GM06990 (cell line): ENCODE measurements around the gene GALC.
A peak's percentile ranks its signal among the peaks of the same experiment; 100 is the strongest.

Experiments used
- DNase-seq: peaks from one replicate; pipeline ENCODE4 v3.0.0-alpha.2; 2011; ENCODE audit not compliant: insufficient read length; ENCODE audit errors: extremely low read depth
- H3K27me3 ChIP-seq: replicated peaks from 2 replicates; pipeline ENCODE4 v1.6.0; 2011; ENCODE audit warnings: low read length; ENCODE audit not compliant: control insufficient read depth, insufficient read depth
- H3K36me3 ChIP-seq: 2 replicates; pipeline ENCODE4 v1.5.1; 2011; ENCODE audit warnings: low read length; ENCODE audit not compliant: control insufficient read depth, insufficient read depth
- H3K4me3 ChIP-seq: replicated peaks from 2 replicates; pipeline ENCODE4 v1.5.1; 2011; ENCODE audit warnings: low read depth, mild to moderate bottlenecking, control low read depth, low read length
- TF ChIP-seq, protein P1 (sequence below): IDR thresholded peaks from 2 replicates; pipeline ENCODE4 v1.5.1; 2011; ENCODE audit warnings: low read length, control low read depth, mild to moderate bottlenecking, inconsistent platforms; ENCODE audit not compliant: insufficient read depth, poor library complexity, severe bottlenecking

GALC gene

DNA sequence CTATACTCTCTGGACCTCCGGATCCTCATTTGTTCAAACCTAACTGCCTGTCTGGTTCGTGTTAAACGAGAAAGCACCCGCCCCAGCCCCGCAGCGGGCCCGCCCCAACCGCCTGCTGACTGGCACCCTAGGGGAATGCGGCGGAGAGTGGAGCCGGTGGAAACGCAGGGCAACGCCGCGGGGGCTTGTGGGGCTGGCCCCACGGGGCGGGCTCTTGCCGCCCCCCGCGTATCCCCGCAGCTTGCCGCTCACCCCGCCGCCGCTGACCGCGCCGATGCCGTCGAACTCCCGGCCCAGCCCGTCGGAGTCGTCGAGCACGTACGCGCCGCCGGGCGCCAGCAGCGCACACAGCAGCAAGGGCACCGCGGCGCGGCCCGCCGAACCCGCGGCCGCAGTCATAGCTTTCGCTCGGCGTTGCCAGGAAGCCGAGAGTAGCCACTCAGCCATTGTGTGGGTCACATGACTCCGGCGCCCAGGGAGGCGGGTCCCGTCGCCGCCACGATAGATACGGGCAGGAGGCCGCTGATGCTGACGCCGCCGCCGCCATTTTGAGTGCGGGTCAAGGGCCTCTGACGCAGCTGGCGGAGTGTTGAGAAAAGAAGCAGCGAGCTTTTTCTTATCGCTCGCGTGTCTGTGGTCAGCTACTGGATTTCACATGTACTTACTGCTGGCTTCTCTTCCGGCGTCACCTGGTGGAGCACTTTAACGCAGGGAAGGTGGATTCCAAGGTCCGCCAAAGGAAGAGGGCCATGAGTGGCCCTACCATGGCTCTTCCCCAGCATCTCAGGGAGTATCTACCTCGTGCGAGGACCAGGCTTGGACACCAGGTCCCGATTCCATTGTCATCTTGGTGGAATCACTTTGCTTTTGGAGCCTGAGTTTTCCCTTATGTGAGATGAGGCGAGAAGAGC, at the start of gene GALC:
Gene GALC, minus strand, starts transcription at position 465 of the 911 bp plus-strand sequence. Its CDS starts 18 bp downstream, at position 447.
- DNase-seq = peak; percentile 95
- H3K27me3 ChIP-seq = no peaks in the 10 kb centered on the region
- H3K4me3 ChIP-seq = peak within 1 kb of the TSS; percentile 73
- TF ChIP-seq, protein P1, sequence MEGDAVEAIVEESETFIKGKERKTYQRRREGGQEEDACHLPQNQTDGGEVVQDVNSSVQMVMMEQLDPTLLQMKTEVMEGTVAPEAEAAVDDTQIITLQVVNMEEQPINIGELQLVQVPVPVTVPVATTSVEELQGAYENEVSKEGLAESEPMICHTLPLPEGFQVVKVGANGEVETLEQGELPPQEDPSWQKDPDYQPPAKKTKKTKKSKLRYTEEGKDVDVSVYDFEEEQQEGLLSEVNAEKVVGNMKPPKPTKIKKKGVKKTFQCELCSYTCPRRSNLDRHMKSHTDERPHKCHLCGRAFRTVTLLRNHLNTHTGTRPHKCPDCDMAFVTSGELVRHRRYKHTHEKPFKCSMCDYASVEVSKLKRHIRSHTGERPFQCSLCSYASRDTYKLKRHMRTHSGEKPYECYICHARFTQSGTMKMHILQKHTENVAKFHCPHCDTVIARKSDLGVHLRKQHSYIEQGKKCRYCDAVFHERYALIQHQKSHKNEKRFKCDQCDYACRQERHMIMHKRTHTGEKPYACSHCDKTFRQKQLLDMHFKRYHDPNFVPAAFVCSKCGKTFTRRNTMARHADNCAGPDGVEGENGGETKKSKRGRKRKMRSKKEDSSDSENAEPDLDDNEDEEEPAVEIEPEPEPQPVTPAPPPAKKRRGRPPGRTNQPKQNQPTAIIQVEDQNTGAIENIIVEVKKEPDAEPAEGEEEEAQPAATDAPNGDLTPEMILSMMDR = peak; percentile 10
- H3K36me3 ChIP-seq = no peaks in the 10 kb centered on the region

DNA sequence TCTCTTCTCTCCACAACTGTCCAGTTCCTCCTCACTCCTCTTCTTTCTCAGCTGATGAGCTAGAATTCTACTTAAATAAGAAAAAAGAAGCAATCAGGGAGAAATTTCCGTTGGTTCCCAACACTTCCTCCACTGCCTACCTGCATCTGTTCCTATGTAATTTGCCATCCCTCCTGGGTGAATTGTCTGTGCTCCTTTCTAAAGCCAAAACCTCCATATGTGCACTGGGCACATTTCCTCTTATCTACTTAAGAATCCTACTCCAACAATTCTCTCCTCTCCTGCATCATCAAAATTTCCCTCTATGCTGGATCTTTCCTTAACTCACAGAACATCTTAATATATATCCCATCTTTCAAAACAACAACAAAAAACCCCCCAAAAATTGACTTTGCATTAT, 47.2 kb upstream of the GALC start:
- no peak overlapping the region for H3K4me3 ChIP-seq
- TF ChIP-seq, protein P1 = no peak
- no peaks in the 10 kb centered on the region for H3K36me3 ChIP-seq
- DNase-seq = no peak
- H3K27me3 ChIP-seq = no peaks in the 10 kb centered on the region

DNA sequence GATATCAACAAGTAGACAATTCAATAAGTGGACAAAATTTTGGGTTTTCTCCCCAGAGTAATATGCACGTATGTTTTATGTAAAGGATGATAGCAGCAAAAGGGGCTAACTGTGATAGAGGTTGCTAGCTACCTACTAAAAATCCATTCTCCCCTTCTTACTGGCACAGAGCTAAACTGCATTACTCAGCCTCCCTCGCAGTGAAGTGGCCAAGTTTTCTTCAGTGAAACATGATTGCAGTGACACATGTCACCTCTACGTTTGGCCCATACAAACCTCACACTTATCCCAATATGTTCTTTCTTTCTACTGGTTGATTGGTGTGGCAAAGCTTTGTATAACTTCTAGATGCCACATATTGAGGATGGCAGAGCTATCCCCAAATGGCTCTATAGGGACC, 46.2 kb upstream of the GALC start:
- TF ChIP-seq, protein P1 = no peak
- Histone ChIP-seq H3K36me3 (no peaks in the 10 kb centered on the region), H3K27me3 (no peaks in the 10 kb centered on the region), H3K4me3 (no peak overlapping the region)
- no peak for DNase-seq

DNA sequence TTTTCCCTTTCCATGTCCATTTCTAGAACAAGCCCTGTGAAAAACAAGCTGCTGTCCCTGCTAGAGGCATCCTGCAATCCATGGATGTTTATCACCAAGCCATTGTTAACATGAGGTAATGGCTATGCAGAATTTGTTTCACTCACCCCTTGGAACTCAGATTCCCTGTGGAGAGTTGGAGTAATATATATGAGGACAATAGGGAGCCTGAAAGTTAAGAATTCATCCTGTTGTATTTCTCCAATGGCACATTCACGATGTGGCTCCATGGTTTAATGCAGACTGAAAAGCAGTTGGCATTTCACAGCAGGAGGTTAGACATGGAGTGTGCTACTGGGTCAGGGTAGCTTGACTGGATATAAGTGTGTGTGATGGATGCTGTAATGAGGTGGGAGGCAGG, 44.3 kb upstream of the GALC start:
- TF ChIP-seq, protein P1 = no peak
- DNase-seq = no peak
- Histone ChIP-seq H3K27me3 (no peaks in the 10 kb centered on the region), H3K36me3 (no peaks in the 10 kb centered on the region), H3K4me3 (no peak overlapping the region)

DNA sequence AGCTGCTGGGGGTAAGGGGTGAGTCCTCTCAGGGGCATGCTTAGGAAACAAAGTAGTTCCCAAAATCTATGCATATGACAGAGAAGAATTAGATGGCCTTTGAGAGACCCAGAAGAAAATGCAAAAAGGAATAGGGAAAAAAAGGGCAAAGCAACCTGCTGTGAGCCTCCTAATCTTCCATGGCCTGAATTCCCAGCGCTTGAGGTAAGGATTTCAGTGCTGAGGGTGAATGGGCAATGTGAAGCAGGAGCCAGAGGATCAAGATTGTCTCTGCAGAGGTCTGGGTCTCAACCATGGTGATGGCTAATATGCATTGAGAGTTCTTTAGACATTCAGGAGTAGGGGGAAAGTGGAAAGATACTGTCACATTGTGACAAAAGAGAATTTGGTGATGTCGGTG, 43.4 kb upstream of the GALC start:
- H3K4me3 ChIP-seq = no peak overlapping the region
- H3K27me3 ChIP-seq = no peaks in the 10 kb centered on the region
- no peaks in the 10 kb centered on the region for H3K36me3 ChIP-seq
- TF ChIP-seq, protein P1 = no peak
- DNase-seq = no peak
